HG03039 (cell line): ENCODE measurements around the gene RFX3.

ENCODE experiments used
- ATAC-seq: cut with Tn5 transposase; IDR thresholded peaks from one replicate; pipeline ENCODE4 v1.9.1; 2021; ENCODE audit warnings: mild to moderate bottlenecking, moderate library complexity; ENCODE audit not compliant: unreplicated experiment

The RFX3 gene

GRCh38 chr9:3290231-3290840 lies 235.5 kb downstream of the RFX3 start:
- no peak for ATAC-seq

GRCh38 chr9:3288686-3289085 lies 237.1 kb downstream of the RFX3 start:
- ATAC-seq: no peak

GRCh38 chr9:3285365-3286161 lies 240.2 kb downstream of the RFX3 start:
- no peak for ATAC-seq

GRCh38 chr9:3282365-3282764 lies 243.4 kb downstream of the RFX3 start:
- no peak for ATAC-seq

- no peak for ATAC-seq
These were observed 244.4 kb downstream of the RFX3 start for GRCh38 chr9:3281399-3281798.

GRCh38 chr9:3277200-3277599 lies 248.6 kb downstream of the RFX3 start:
- no peak for ATAC-seq

GRCh38 chr9:3271581-3271980 lies 254.2 kb downstream of the RFX3 start:
- no peak for ATAC-seq

- ATAC-seq: no peak
These were observed 254.6 kb downstream of the RFX3 start for GRCh38 chr9:3271157-3271556.

- ATAC-seq: no peak
These were observed 257.6 kb downstream of the RFX3 start for GRCh38 chr9:3268223-3268622.

GRCh38 chr9:3263698-3264097 lies 262.1 kb downstream of the RFX3 start:
- no peak for ATAC-seq

GRCh38 chr9:3262826-3263529 lies 262.8 kb downstream of the RFX3 start:
- ATAC-seq: no peak

- ATAC-seq: no peak
These were observed 264.3 kb downstream of the RFX3 start for GRCh38 chr9:3261484-3261883.

- no peak for ATAC-seq
These were observed 269.1 kb downstream of the RFX3 start for GRCh38 chr9:3256571-3257330.

GRCh38 chr9:3251309-3251708 lies 274.5 kb downstream of the RFX3 start:
- ATAC-seq: no peak

GRCh38 chr9:3250741-3251140 lies 275.1 kb downstream of the RFX3 start:
- ATAC-seq: no peak

- no peak for ATAC-seq
These were observed 278.6 kb downstream of the RFX3 start for GRCh38 chr9:3247211-3247610.

- no peak for ATAC-seq
These were observed 279.6 kb downstream of the RFX3 start for GRCh38 chr9:3246241-3246640.

- ATAC-seq: no peak
These were observed 280.7 kb downstream of the RFX3 start for GRCh38 chr9:3244963-3245653.

- no peak for ATAC-seq
These were observed 282.1 kb downstream of the RFX3 start for GRCh38 chr9:3243683-3244082.

GRCh38 chr9:3241290-3241689 lies 284.5 kb downstream of the RFX3 start:
- no peak for ATAC-seq
